HEK293 (cell line): Measurements from ENCODE around the gene SGMS1.

Experiments used
- CTCF ChIA-PET: fragments of 350-600 bp; formaldehyde crosslinking; extraction: SDS; loops from one replicate; lab custom pipeline; 2021; ENCODE audit warnings: antibody characterized with exemption; lab: Yijun Ruan, JAX
- POLR2A ChIA-PET: fragments of 300-600 bp; formaldehyde crosslinking; extraction: SDS; loops from one replicate; lab custom pipeline; 2020; ENCODE audit warnings: antibody characterized with exemption, inconsistent platforms; lab: Yijun Ruan, JAX
- H3K27ac ChIP-seq: fragments of 200-500 bp; sonication (Bioruptor generic); 2 replicates; pipeline ENCODE4 v1.5.1; 2014; ENCODE audit warnings: low read depth, low read length, control low read depth, inconsistent platforms; ENCODE audit errors: extremely low read depth
- H3K36me3 ChIP-seq, 2 experiments: fragments of 200-500 bp in 1 of 2; sonication (Bioruptor generic) in 1 of 2; 1 replicate in 1 of 2; 2 replicates in 1 of 2; pipeline ENCODE4 v1.5.1; 2014 to 2017; ENCODE audit warnings: inconsistent platforms in 2 of 2, low read length in 2 of 2; ENCODE audit not compliant: control insufficient read depth in 2 of 2, insufficient read depth in 1 of 2
- H3K4me1 ChIP-seq: fragments of 200-500 bp; sonication (Bioruptor generic); 2 replicates; pipeline ENCODE4 v1.5.1; 2014; ENCODE audit warnings: mild to moderate bottlenecking, low read length, inconsistent platforms; ENCODE audit not compliant: control insufficient read depth, insufficient read depth
- H3K4me3 ChIP-seq: 2 replicates; pipeline ENCODE4 v1.5.1; 2011; ENCODE audit warnings: low read depth, mild to moderate bottlenecking, control low read depth, low read length, moderate library complexity
- H3K9me3 ChIP-seq: fragments of 200-500 bp; sonication (Bioruptor generic); 2 replicates; pipeline ENCODE4 v1.5.1; 2014; ENCODE audit warnings: low read depth, low read length, inconsistent platforms; ENCODE audit not compliant: control insufficient read depth, insufficient read depth
- HOXD13 ChIP-seq: sonication (generic); formaldehyde crosslinking; IDR thresholded peaks from 2 replicates; pipeline ENCODE4 v1.8.0; 2022; ENCODE audit warnings: missing genetic modification reagents, borderline replicate concordance
- KLF1 ChIP-seq: fragments of 450-650 bp; formaldehyde crosslinking; IDR thresholded peaks from 2 replicates; pipeline ENCODE4 v1.5.1; 2016; ENCODE audit warnings: missing biosample characterization, missing genetic modification characterization
- KLF16 ChIP-seq: fragments of 450-650 bp; formaldehyde crosslinking; IDR thresholded peaks from 2 replicates; pipeline ENCODE4 v1.5.1; 2017; ENCODE audit warnings: missing biosample characterization, missing genetic modification characterization
- KLF17 ChIP-seq: fragments of 450-650 bp; formaldehyde crosslinking; IDR thresholded peaks from 2 replicates; pipeline ENCODE4 v1.5.1; 2016; ENCODE audit warnings: missing biosample characterization, missing genetic modification characterization
- KLF7 ChIP-seq: fragments of 450-650 bp; formaldehyde crosslinking; IDR thresholded peaks from 2 replicates; pipeline ENCODE4 v1.5.1; 2016; ENCODE audit warnings: missing biosample characterization, missing genetic modification characterization, borderline replicate concordance
- MZF1 ChIP-seq: fragments of 450-650 bp; formaldehyde crosslinking; IDR thresholded peaks from 2 replicates; pipeline ENCODE4 v1.5.1; 2017; ENCODE audit warnings: missing biosample characterization, missing genetic modification characterization, borderline replicate concordance
- PRDM2 ChIP-seq: fragments of 450-650 bp; formaldehyde crosslinking; IDR thresholded peaks from 2 replicates; pipeline ENCODE4 v1.5.1; 2016; ENCODE audit warnings: missing biosample characterization, missing genetic modification characterization, borderline replicate concordance
- ZBTB10 ChIP-seq: fragments of 450-650 bp; formaldehyde crosslinking; IDR thresholded peaks from 2 replicates; pipeline ENCODE4 v1.5.1; 2016; ENCODE audit warnings: missing biosample characterization, missing genetic modification characterization
- ZFHX2 ChIP-seq: fragments of 450-650 bp; formaldehyde crosslinking; conservative IDR thresholded peaks from 2 replicates; pipeline ENCODE4 v1.5.1; 2016; ENCODE audit warnings: missing biosample characterization, missing genetic modification characterization
- ZFP41 ChIP-seq: fragments of 450-650 bp; formaldehyde crosslinking; IDR thresholded peaks from 2 replicates; pipeline ENCODE4 v1.5.1; 2016; ENCODE audit warnings: missing biosample characterization, missing genetic modification characterization, borderline replicate concordance
- ZNF10 ChIP-seq: fragments of 450-650 bp; formaldehyde crosslinking; IDR thresholded peaks from 2 replicates; pipeline ENCODE4 v1.5.1; 2017; ENCODE audit warnings: missing biosample characterization, missing genetic modification characterization
- ZNF391 ChIP-seq: fragments of 450-650 bp; formaldehyde crosslinking; IDR thresholded peaks from 2 replicates; pipeline ENCODE4 v1.5.1; 2016; ENCODE audit warnings: low read depth, missing biosample characterization, missing genetic modification characterization, borderline replicate concordance
- ZNF433 ChIP-seq: fragments of 450-650 bp; formaldehyde crosslinking; IDR thresholded peaks from 2 replicates; pipeline ENCODE4 v1.5.1; 2016; ENCODE audit warnings: missing biosample characterization, missing genetic modification characterization, low read depth
- ZNF514 ChIP-seq: fragments of 450-650 bp; formaldehyde crosslinking; IDR thresholded peaks from 2 replicates; pipeline ENCODE4 v1.5.1; 2016; ENCODE audit warnings: missing biosample characterization, missing genetic modification characterization
- ZNF544 ChIP-seq: fragments of 450-650 bp; formaldehyde crosslinking; IDR thresholded peaks from 2 replicates; pipeline ENCODE4 v1.5.0; 2017; ENCODE audit warnings: missing biosample characterization, missing genetic modification characterization
- ZNF558 ChIP-seq: fragments of 450-650 bp; formaldehyde crosslinking; IDR thresholded peaks from 2 replicates; pipeline ENCODE4 v1.5.1; 2016; ENCODE audit warnings: missing biosample characterization, missing genetic modification characterization
- ZNF571 ChIP-seq: fragments of 450-650 bp; formaldehyde crosslinking; IDR thresholded peaks from 2 replicates; pipeline ENCODE4 v1.5.0; 2017; ENCODE audit warnings: missing biosample characterization, missing genetic modification characterization
- ZNF580 ChIP-seq: fragments of 450-650 bp; formaldehyde crosslinking; IDR thresholded peaks from 2 replicates; pipeline ENCODE4 v1.5.1; 2016; ENCODE audit warnings: missing biosample characterization, missing genetic modification characterization
- ZNF623 ChIP-seq: fragments of 450-650 bp; formaldehyde crosslinking; IDR thresholded peaks from 2 replicates; pipeline ENCODE4 v1.5.1; 2016; ENCODE audit warnings: missing biosample characterization, missing genetic modification characterization

Gene SGMS1

DNA sequence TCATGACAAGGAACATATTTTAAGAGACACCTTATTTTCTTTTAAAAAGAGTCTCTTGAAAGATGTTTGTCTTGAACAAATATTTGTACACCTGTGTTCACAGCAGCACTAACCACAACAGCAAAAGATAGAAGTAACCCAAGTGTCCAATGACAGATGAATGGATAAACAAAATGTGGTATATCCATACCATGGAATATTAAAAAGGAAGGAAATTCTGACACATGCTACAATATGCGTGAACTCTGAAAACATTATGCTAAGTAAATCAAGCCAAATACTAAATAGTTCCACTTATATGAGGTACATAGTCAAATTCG is 17.8 kb downstream of the SGMS1 start:
- H3K9me3 ChIP-seq = no peaks in the 10 kb centered on the region
- H3K36me3 ChIP-seq = no peaks in the 10 kb centered on the region
- ChIA-PET POLR2A (interaction anchor here (1.1 kb wide), 1 partner anchor 19 kb away, joined by 11 read pairs; no protein-coding TSS in a partner anchor), CTCF (interaction anchor here (1.5 kb wide), 1 partner anchor 14 kb away, joined by 3 read pairs; no protein-coding TSS in a partner anchor)
- peaks cover 29% of the 10 kb centered on the region for H3K4me1 ChIP-seq
- no peak overlapping the region for H3K4me3 ChIP-seq
- H3K27ac ChIP-seq = no peak overlapping the region
- TF ChIP-seq ZFP41 (tag by site-specific recombination) = no peak
- TF ChIP-seq KLF16 = no peak
- TF ChIP-seq ZBTB10 (tag by site-specific recombination) = no peak
- TF ChIP-seq ZNF623 (tag by site-specific recombination) = no peak
- TF ChIP-seq ZNF580 = no peak
- no peak for TF ChIP-seq KLF7 (tag by site-specific recombination)
- no peak for TF ChIP-seq ZNF558 (tag by site-specific recombination)
- no peak for TF ChIP-seq KLF17
- no peak for TF ChIP-seq ZNF571 (tag by site-specific recombination)
- TF ChIP-seq ZNF433 (tag by site-specific recombination) = no peak
- TF ChIP-seq ZNF544 (tag by site-specific recombination) = no peak
- TF ChIP-seq ZNF391 (tag by site-specific recombination) = no peak
- no peak for TF ChIP-seq ZNF514
- no peak for TF ChIP-seq PRDM2 (tag by site-specific recombination)
- TF ChIP-seq ZNF10 = no peak
- no peak for TF ChIP-seq ZFHX2 (tag by site-specific recombination)
- no peak for TF ChIP-seq MZF1 (tag by site-specific recombination)
- no peak for TF ChIP-seq HOXD13
- no peak for TF ChIP-seq KLF1 (tag by site-specific recombination)
- TF ChIP-seq, all 188 proteins: peak for 0
